Measurements from ENCODE around the gene MYO7A. TPM values are rescaled to one million over a fixed set of nuclear protein-coding genes. Genes with fewer than 3 reads are reported as not detected.

The MYO7A gene
- total RNA-seq, 4 donors from 2014 or later: 3.8 to 8.7 (median 5.7) TPM

GRCh38 chr11:77252555-77253270 is 124.7 kb downstream of the MYO7A start:
- no peak for DNase-seq
- H3K27ac ChIP-seq: no peak overlapping the region
- no peak for TF ChIP-seq CTCF (IDR thresholded peaks at IDR 0.05)
- no peak for TF ChIP-seq POLR2A (IDR thresholded peaks at IDR 0.05)
- WGBS, 2 donors: 88 to 90% methylated on average over 3 of the region's 3 CpGs
- intact Hi-C loops (cut with DNase I): no loop called here
- no peak overlapping the region for H3K4me3 ChIP-seq (replicated peaks in 1 of 3)
- no peaks in the 10 kb centered on the region for H3K9me3 ChIP-seq
- no peaks in the 10 kb centered on the region for H3K27me3 ChIP-seq
- no peaks in the 10 kb centered on the region for H3K36me3 ChIP-seq
- H3K4me1 ChIP-seq: no peaks in the 10 kb centered on the region

GRCh38 chr11:77253690-77254089 is 125.6 kb downstream of the MYO7A start:
- Histone ChIP-seq H3K27ac (no peak overlapping the region), H3K4me1 (no peaks in the 10 kb centered on the region), H3K27me3 (no peaks in the 10 kb centered on the region), H3K36me3 (no peaks in the 10 kb centered on the region), H3K9me3 (no peaks in the 10 kb centered on the region), H3K4me3 (replicated peaks in 1 of 3) (no peak overlapping the region)
- no peak for TF ChIP-seq POLR2A (IDR thresholded peaks at IDR 0.05)
- intact Hi-C loops (cut with DNase I): no loop called here
- no peak for DNase-seq
- WGBS, 2 donors: 88% methylated on average over 1 of the region's 1 CpG

GRCh38 chr11:77259641-77260040 is 131.6 kb downstream of the MYO7A start:
- no peak for DNase-seq
- Histone ChIP-seq H3K27me3 (no peaks in the 10 kb centered on the region), H3K9me3 (no peaks in the 10 kb centered on the region), H3K4me1 (no peaks in the 10 kb centered on the region), H3K4me3 (replicated peaks in 1 of 3) (no peak overlapping the region), H3K27ac (no peak overlapping the region), H3K36me3 (no peaks in the 10 kb centered on the region)
- intact Hi-C loops (cut with DNase I): no loop called here
- no peak for TF ChIP-seq POLR2A (IDR thresholded peaks at IDR 0.05)
- no peak for TF ChIP-seq CTCF (IDR thresholded peaks at IDR 0.05)
- 66 to 76% methylated on average over 2 of the region's 2 CpGs for WGBS, 2 donors

GRCh38 chr11:77262803-77263202 is 134.8 kb downstream of the MYO7A start:
- intact Hi-C loops (cut with DNase I): no loop called here
- no peak for TF ChIP-seq CTCF (IDR thresholded peaks at IDR 0.05)
- no peak for TF ChIP-seq POLR2A (IDR thresholded peaks at IDR 0.05)
- Histone ChIP-seq H3K9me3 (no peaks in the 10 kb centered on the region), H3K27ac (no peak overlapping the region), H3K27me3 (no peaks in the 10 kb centered on the region), H3K36me3 (no peaks in the 10 kb centered on the region), H3K4me3 (replicated peaks in 1 of 3) (no peak overlapping the region), H3K4me1 (no peaks in the 10 kb centered on the region)
- no peak for DNase-seq

Other genes starting within 250 kb of the MYO7A start
- gene B3GNT6, start 93.8 kb upstream of the MYO7A start, total RNA-seq: under 1 TPM in 1 of 4 donors, not detected in 3; 0.40 TPM
- 1 to 10 TPM; 3.0 to 5.6 (median 4.1) TPM for gene CAPN5, start 61.3 kb upstream of the MYO7A start, total RNA-seq
- gene OMP, start 25.4 kb upstream of the MYO7A start, total RNA-seq: 1 to 10 TPM in 1 of 4 donors, not detected in 3; 2.3 TPM
- gene GDPD4, start 173.4 kb downstream of the MYO7A start, total RNA-seq: 1 to 10 TPM in 1 of 4 donors, not detected in 3; 3.6 TPM

All from thyroid gland (tissue), 4 donors.